ENCODE results near the gene NR2F1-AS1. TPM values are rescaled to one million over a fixed set of nuclear protein-coding genes. Genes with fewer than 3 reads are reported as not detected.

Gene NR2F1-AS1
- total and polyA plus RNA-seq, 2 donors (not counting 1 experiment from before 2014, with no cell fraction given): not detected

GRCh38 chr5:93403141-93403928, 177.7 kb downstream of the NR2F1-AS1 start:
- Histone ChIP-seq H3K36me3 (replicated peaks in 1 of 2; ENCODE audit: control extremely low read depth in 1 of 2, control insufficient read depth in 1 of 2, extremely low read depth in 1 of 2, insufficient read depth in 2 of 2, low read length in 1 of 2) (no peaks in the 10 kb centered on the region), H3K4me3 (ENCODE audit: control extremely low read depth in 1 of 5, extremely low read depth in 1 of 5, insufficient read depth in 1 of 5, low read depth in 2 of 5, low read length in 4 of 5) (no peak overlapping the region), H4K20me1 (ENCODE audit: control insufficient read depth, insufficient read depth, low read length, poor library complexity, severe bottlenecking) (no peaks in the 10 kb centered on the region), H3K9me3 (ENCODE audit: control extremely low read depth in 1 of 3, control insufficient read depth in 2 of 3, insufficient read depth in 1 of 3, low read length in 2 of 3) (no peaks in the 10 kb centered on the region), H2AFZ (ENCODE audit: insufficient read depth, low read depth, low read length, poor library complexity, severe bottlenecking) (no peak overlapping the region), H3K9ac (ENCODE audit: low read length) (no peak overlapping the region), H3K27ac (ENCODE audit: low read length in 2 of 2) (no peak overlapping the region), H3K4me1 (ENCODE audit: control insufficient read depth in 2 of 2, insufficient read depth in 2 of 2, low read length in 2 of 2) (no peaks in the 10 kb centered on the region), H3K27me3 (replicated peaks in 1 of 4; ENCODE audit: control extremely low read depth in 1 of 4, control insufficient read depth in 3 of 4, insufficient read depth in 4 of 4, low read length in 3 of 4) (no peaks in the 10 kb centered on the region), H3K4me2 (replicated peaks; ENCODE audit: low read depth, low read length, poor library complexity, severe bottlenecking) (no peak overlapping the region), H3K79me2 (ENCODE audit: control insufficient read depth, insufficient read depth, low read length) (no peaks in the 10 kb centered on the region)
- ChIA-PET POLR2A (no interaction called here), CTCF (no interaction called here)
- no CpG with 5 or more reads among the region's 2 CpGs for WGBS (ENCODE audit: insufficient coverage)
- TF ChIP-seq CTCF (IDR thresholded peaks at IDR 0.05): no peak
- TF ChIP-seq EZH2 (IDR thresholded peaks at IDR 0.05; ENCODE audit: borderline replicate concordance, insufficient read depth, low read depth, low read length, poor library complexity, severe bottlenecking): no peak
- intact Hi-C loops (cut with micrococcal nuclease): no loop called here
- ATAC-seq (ENCODE audit: low read depth) (no peak), DNase-seq (no peak)
- no peak overlapping the region for H3K27ac Mint-ChIP-seq
- H3K4me1 Mint-ChIP-seq: no peaks in the 10 kb centered on the region
- no peaks in the 10 kb centered on the region for H3K27me3 Mint-ChIP-seq
- no peak overlapping the region for H3K4me3 Mint-ChIP-seq
- H3K9me3 Mint-ChIP-seq (ENCODE audit: insufficient read depth): no peaks in the 10 kb centered on the region

- Histone ChIP-seq H3K79me2 (ENCODE audit: control insufficient read depth, insufficient read depth, low read length) (no peaks in the 10 kb centered on the region), H3K4me3 (ENCODE audit: control extremely low read depth in 1 of 5, extremely low read depth in 1 of 5, insufficient read depth in 1 of 5, low read depth in 2 of 5, low read length in 4 of 5) (no peak overlapping the region), H3K9me3 (ENCODE audit: control extremely low read depth in 1 of 3, control insufficient read depth in 2 of 3, insufficient read depth in 1 of 3, low read length in 2 of 3) (no peaks in the 10 kb centered on the region), H3K4me2 (replicated peaks; ENCODE audit: low read depth, low read length, poor library complexity, severe bottlenecking) (no peak overlapping the region), H3K27ac (ENCODE audit: low read length in 2 of 2) (no peak overlapping the region), H3K36me3 (replicated peaks in 1 of 2; ENCODE audit: control extremely low read depth in 1 of 2, control insufficient read depth in 1 of 2, extremely low read depth in 1 of 2, insufficient read depth in 2 of 2, low read length in 1 of 2) (no peaks in the 10 kb centered on the region), H4K20me1 (ENCODE audit: control insufficient read depth, insufficient read depth, low read length, poor library complexity, severe bottlenecking) (no peaks in the 10 kb centered on the region), H3K9ac (ENCODE audit: low read length) (no peak overlapping the region), H3K4me1 (ENCODE audit: control insufficient read depth in 2 of 2, insufficient read depth in 2 of 2, low read length in 2 of 2) (no peaks in the 10 kb centered on the region), H2AFZ (ENCODE audit: insufficient read depth, low read depth, low read length, poor library complexity, severe bottlenecking) (no peak overlapping the region), H3K27me3 (replicated peaks in 1 of 4; ENCODE audit: control extremely low read depth in 1 of 4, control insufficient read depth in 3 of 4, insufficient read depth in 4 of 4, low read length in 3 of 4) (peaks cover 0 to 4% (median 0%) of the 10 kb centered on the region in 4 experiments)
- Mint-ChIP-seq H3K27ac (no peak overlapping the region), H3K4me3 (no peak overlapping the region), H3K4me1 (no peaks in the 10 kb centered on the region), H3K9me3 (ENCODE audit: insufficient read depth) (no peaks in the 10 kb centered on the region), H3K27me3 (no peaks in the 10 kb centered on the region)
- ChIA-PET POLR2A (no interaction called here), CTCF (no interaction called here)
- no peak for ATAC-seq (ENCODE audit: low read depth)
- no peak for DNase-seq
- TF ChIP-seq EZH2 (IDR thresholded peaks at IDR 0.05; ENCODE audit: borderline replicate concordance, insufficient read depth, low read depth, low read length, poor library complexity, severe bottlenecking) (no peak), CTCF (IDR thresholded peaks at IDR 0.05) (no peak)
- WGBS (ENCODE audit: insufficient coverage): no CpG with 5 or more reads among the region's 4 CpGs
- intact Hi-C loops (cut with micrococcal nuclease): no loop called here
These were observed 178.6 kb downstream of the NR2F1-AS1 start for GRCh38 chr5:93402451-93402850.
